Loucy (cell line): Measurements from ENCODE around the gene SYNM.

Source experiments
- CTCF ChIP-seq: fragments of 200-600 bp; sonication (generic); conservative IDR thresholded peaks from 2 replicates; pipeline ENCODE4 v1.5.1; 2014; ENCODE audit warnings: mild to moderate bottlenecking, antibody characterized with exemption, low read length
- EZH2phosphoT487 ChIP-seq: fragments of 200-600 bp; IDR thresholded peaks from 2 replicates; pipeline ENCODE4 v1.6.1; 2018; ENCODE audit warnings: antibody characterized with exemption, mild to moderate bottlenecking, moderate library complexity, borderline replicate concordance

GRCh38 chr15:99165020-99165790 is 60.3 kb downstream of the SYNM start:
- no peak for TF ChIP-seq CTCF
- no peak for TF ChIP-seq EZH2phosphoT487
